SU-DHL-6 (cell line): ENCODE measurements around the gene SLC12A8.

Experiments
- H2AFZ ChIP-seq: fragments of 200-600 bp; sonication (generic); 2 replicates; pipeline ENCODE4 v1.6.1; 2014; ENCODE audit warnings: low read depth, mild to moderate bottlenecking, moderate library complexity, mixed read lengths, antibody characterized with exemption, low read length; ENCODE audit not compliant: severe bottlenecking
- H3F3A ChIP-seq: fragments of 200-600 bp; shearing (Covaris generic); 2 replicates; pipeline ENCODE4 v1.6.0; 2016; ENCODE audit warnings: antibody characterized with exemption, mild to moderate bottlenecking; ENCODE audit not compliant: insufficient read depth
- H3K27ac ChIP-seq: fragments of 200-600 bp; sonication (generic); 2 replicates; pipeline ENCODE4 v1.5.1; 2016; ENCODE audit warnings: low read depth, mild to moderate bottlenecking, low read length, moderate library complexity, mixed read lengths
- H3K27me3 ChIP-seq: fragments of 200-600 bp; sonication (generic), shearing (Covaris generic); 2 replicates; pipeline ENCODE4 v1.6.0; 2014; ENCODE audit warnings: mild to moderate bottlenecking, low read length
- H3K36me3 ChIP-seq: fragments of 200-600 bp; sonication (generic); 2 replicates; pipeline ENCODE4 v1.6.1; 2014; ENCODE audit warnings: mild to moderate bottlenecking, low read length, mixed read lengths
- H3K4me2 ChIP-seq: fragments of 300-600, 200-600 bp; shearing (Covaris generic), sonication (generic); 2 replicates; pipeline ENCODE4 v1.6.0; 2014; ENCODE audit warnings: low read length, low read depth, mild to moderate bottlenecking; ENCODE audit not compliant: poor library complexity, severe bottlenecking
- H3K4me3 ChIP-seq: fragments of 200-600 bp; sonication (generic); 2 replicates; pipeline ENCODE4 v1.5.1; 2014; ENCODE audit warnings: antibody characterized with exemption, low read length, mild to moderate bottlenecking, mixed read lengths; ENCODE audit not compliant: insufficient read depth, poor library complexity, severe bottlenecking
- H3K79me2 ChIP-seq: fragments of 200-600 bp; sonication (generic); 2 replicates; pipeline ENCODE4 v1.6.1; 2014; ENCODE audit warnings: mild to moderate bottlenecking, low read length, moderate library complexity; ENCODE audit not compliant: insufficient read depth
- H3K9ac ChIP-seq: fragments of 200-600 bp; sonication (generic); 2 replicates; pipeline ENCODE4 v1.7.0; 2014; ENCODE audit warnings: mild to moderate bottlenecking, low read length
- H3K9me2 ChIP-seq: fragments of 200-600 bp; sonication (generic); replicated peaks from 2 replicates; pipeline ENCODE4 v1.6.1; 2014; ENCODE audit warnings: low read length; ENCODE audit not compliant: insufficient read depth
- H3K9me3 ChIP-seq: fragments of 200-600 bp; sonication (generic); 2 replicates; pipeline ENCODE4 v1.6.1; 2014; ENCODE audit warnings: low read length, mixed read lengths; ENCODE audit not compliant: insufficient read depth
- H4K20me1 ChIP-seq: fragments of 200-600 bp; sonication (generic); 2 replicates; pipeline ENCODE4 v1.6.1; 2014; ENCODE audit warnings: low read depth, mild to moderate bottlenecking, antibody characterized with exemption, low read length, moderate library complexity, mixed read lengths
- EZH2phosphoT487 ChIP-seq: fragments of 200-600 bp; sonication (generic), shearing (Covaris generic); conservative IDR thresholded peaks from 2 replicates; pipeline ENCODE4 v1.6.1; 2018; ENCODE audit warnings: mild to moderate bottlenecking, antibody characterized with exemption, low read length, moderate library complexity, mixed read lengths
- TF ChIP-seq, protein P1 (sequence below): fragments of 200-600 bp; sonication (generic); IDR thresholded peaks from one replicate; pipeline ENCODE4 v1.5.1; 2017; ENCODE audit warnings: antibody characterized with exemption, mild to moderate bottlenecking, low read length, moderate library complexity; ENCODE audit not compliant: insufficient read depth, poor library complexity, severe bottlenecking

The SLC12A8 gene

DNA sequence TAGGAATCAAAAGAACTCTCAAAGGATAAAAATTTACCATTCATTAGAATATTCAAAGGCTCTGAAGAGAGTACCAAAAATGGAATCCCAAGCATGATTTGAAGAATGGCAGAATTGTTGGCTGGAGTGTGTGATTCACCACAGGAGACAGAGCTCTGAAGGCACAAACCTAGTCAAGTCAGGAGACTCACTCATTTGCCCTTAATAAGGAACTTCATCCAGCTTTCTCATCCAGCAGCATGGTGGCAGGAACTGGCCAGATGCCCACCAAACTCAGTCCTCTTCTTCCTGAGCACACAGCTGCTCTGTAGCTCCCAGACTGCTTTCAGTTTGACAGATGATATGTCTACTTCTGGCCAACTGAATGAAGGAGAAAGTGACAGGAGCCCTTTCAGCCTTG, 140.2 kb downstream of the SLC12A8 start:
- Histone ChIP-seq H3F3A (no peaks in the 10 kb centered on the region), H3K4me3 (no peak overlapping the region), H3K9me2 (no peaks in the 10 kb centered on the region), H3K27me3 (no peaks in the 10 kb centered on the region), H3K9me3 (no peaks in the 10 kb centered on the region), H3K27ac (no peak overlapping the region), H3K79me2 (no peaks in the 10 kb centered on the region), H2AFZ (no peak overlapping the region), H4K20me1 (no peaks in the 10 kb centered on the region), H3K9ac (no peak overlapping the region), H3K36me3 (no peaks in the 10 kb centered on the region), H3K4me2 (no peak overlapping the region)
- TF ChIP-seq EZH2phosphoT487: no peak
- TF ChIP-seq, protein P1, sequence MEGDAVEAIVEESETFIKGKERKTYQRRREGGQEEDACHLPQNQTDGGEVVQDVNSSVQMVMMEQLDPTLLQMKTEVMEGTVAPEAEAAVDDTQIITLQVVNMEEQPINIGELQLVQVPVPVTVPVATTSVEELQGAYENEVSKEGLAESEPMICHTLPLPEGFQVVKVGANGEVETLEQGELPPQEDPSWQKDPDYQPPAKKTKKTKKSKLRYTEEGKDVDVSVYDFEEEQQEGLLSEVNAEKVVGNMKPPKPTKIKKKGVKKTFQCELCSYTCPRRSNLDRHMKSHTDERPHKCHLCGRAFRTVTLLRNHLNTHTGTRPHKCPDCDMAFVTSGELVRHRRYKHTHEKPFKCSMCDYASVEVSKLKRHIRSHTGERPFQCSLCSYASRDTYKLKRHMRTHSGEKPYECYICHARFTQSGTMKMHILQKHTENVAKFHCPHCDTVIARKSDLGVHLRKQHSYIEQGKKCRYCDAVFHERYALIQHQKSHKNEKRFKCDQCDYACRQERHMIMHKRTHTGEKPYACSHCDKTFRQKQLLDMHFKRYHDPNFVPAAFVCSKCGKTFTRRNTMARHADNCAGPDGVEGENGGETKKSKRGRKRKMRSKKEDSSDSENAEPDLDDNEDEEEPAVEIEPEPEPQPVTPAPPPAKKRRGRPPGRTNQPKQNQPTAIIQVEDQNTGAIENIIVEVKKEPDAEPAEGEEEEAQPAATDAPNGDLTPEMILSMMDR: no peak

DNA sequence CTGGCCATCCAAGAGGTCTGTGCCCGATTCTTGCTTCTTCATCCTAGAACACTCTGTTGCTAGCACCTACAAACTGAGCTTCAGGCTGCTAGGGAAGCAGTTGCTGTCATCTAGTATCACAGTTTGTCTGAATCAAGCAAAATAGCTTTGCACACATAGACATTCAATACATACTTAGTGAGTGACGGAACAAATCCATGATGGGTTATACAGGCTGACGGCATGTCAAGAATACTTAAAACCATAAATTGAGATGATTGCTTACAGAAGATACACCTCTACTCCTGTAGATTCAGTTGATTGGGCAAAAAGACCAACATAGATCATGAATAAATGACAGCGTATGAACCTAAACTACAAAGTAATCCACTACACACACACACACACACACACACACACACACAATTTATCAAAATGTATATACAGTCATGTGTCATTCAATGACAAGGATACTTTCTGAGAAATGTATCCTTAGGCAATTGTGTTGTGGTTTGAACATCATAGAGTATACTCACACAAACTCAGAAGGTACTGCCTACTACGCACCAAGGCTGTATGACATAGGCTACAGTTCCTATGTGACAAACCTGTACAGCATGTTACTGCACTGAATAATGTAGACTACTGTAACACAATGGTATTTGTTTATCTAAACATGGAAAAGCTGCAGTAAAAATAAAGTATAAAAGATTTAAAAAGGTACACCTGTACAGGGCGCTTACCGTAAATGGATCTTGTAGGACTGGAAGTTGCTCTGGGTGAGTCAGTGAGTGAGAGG, 142.4 kb downstream of the SLC12A8 start:
- no peak overlapping the region for H2AFZ ChIP-seq
- no peaks in the 10 kb centered on the region for H3K9me3 ChIP-seq
- no peaks in the 10 kb centered on the region for H3K9me2 ChIP-seq
- no peak overlapping the region for H3K4me3 ChIP-seq
- no peak overlapping the region for H3K27ac ChIP-seq
- H3K79me2 ChIP-seq: no peaks in the 10 kb centered on the region
- H3K4me2 ChIP-seq: no peak overlapping the region
- no peaks in the 10 kb centered on the region for H3K27me3 ChIP-seq
- no peak for TF ChIP-seq EZH2phosphoT487
- TF ChIP-seq, protein P1: no peak
- H3K9ac ChIP-seq: no peak overlapping the region
- H3F3A ChIP-seq: no peaks in the 10 kb centered on the region
- no peaks in the 10 kb centered on the region for H4K20me1 ChIP-seq
- H3K36me3 ChIP-seq: no peaks in the 10 kb centered on the region

DNA sequence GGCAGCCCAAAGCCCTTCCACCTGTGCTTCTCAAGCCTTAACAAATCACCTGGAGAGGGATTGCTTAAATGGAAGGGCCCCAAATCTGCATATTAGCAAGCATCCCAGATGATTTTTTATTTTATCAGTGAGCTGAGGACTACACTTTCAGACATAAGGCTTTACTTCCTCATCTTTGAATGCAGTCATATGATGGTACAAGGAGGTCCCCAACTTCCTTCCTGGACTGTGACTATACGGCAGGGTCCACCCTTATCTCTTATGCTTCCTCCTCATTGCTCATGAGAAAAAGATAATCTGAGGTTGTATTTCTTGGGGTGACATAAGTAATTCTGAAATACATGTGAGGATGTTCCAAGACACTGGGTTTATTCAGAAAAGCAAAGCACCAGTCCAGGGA, 143.1 kb downstream of the SLC12A8 start:
- no peaks in the 10 kb centered on the region for H3K9me3 ChIP-seq
- no peak overlapping the region for H3K27ac ChIP-seq
- H3K4me3 ChIP-seq: no peak overlapping the region
- no peaks in the 10 kb centered on the region for H3K79me2 ChIP-seq
- TF ChIP-seq, protein P1: no peak
- TF ChIP-seq EZH2phosphoT487: no peak
- no peaks in the 10 kb centered on the region for H3F3A ChIP-seq
- H3K9me2 ChIP-seq: no peaks in the 10 kb centered on the region
- H2AFZ ChIP-seq: no peak overlapping the region
- no peaks in the 10 kb centered on the region for H3K36me3 ChIP-seq
- no peaks in the 10 kb centered on the region for H3K27me3 ChIP-seq
- no peak overlapping the region for H3K9ac ChIP-seq
- no peak overlapping the region for H3K4me2 ChIP-seq
- H4K20me1 ChIP-seq: no peaks in the 10 kb centered on the region
